Transverse colon (tissue), 4 donors: ENCODE data around the gene FAM111A. TPM values are rescaled to one million over a fixed set of nuclear protein-coding genes. Genes with fewer than 3 reads are reported as not detected.

Experiments used
- DNase-seq: peaks from one replicate; pipeline ENCODE4 v3.0.0-alpha.2; 2019
- H3K27ac ChIP-seq, 4 donors: fragments of 200-600 bp; sonication (generic); 2 replicates each; pipeline ENCODE4 v1.5.1; 2016 to 2018; ENCODE audit warnings: inconsistent platforms in 4 of 4
- H3K27me3 ChIP-seq: fragments of 200-600 bp; sonication (generic); 2 replicates; pipeline ENCODE4 v1.5.1; 2017; ENCODE audit warnings: inconsistent platforms
- H3K36me3 ChIP-seq, 4 donors: fragments of 200-600 bp; sonication (generic); 2 replicates each; pipeline ENCODE4 v1.5.1; 2017 to 2019; ENCODE audit warnings: inconsistent platforms in 4 of 4
- H3K4me1 ChIP-seq, 4 donors: fragments of 200-600 bp; sonication (generic); 2 replicates each; pipeline ENCODE4 v1.5.1; 2017 to 2020; ENCODE audit warnings: inconsistent platforms in 4 of 4
- H3K4me3 ChIP-seq, 4 donors: fragments of 200-600 bp; sonication (generic); 1 replicate in 1 of 4; 2 replicates in 3 of 4; pipeline versions ENCODE4 v1.5.1 to v1.6.1; 2017 to 2019; ENCODE audit warnings: inconsistent platforms in 4 of 4
- H3K9me3 ChIP-seq, 2 donors: fragments of 200-600 bp; sonication (generic); 2 replicates each; pipeline ENCODE4 v1.5.1; 2017 to 2019; ENCODE audit warnings: inconsistent platforms in 2 of 2
- EP300 ChIP-seq: sonication (generic); formaldehyde crosslinking; IDR thresholded peaks from one replicate; pipeline ENCODE4 v1.6.1; 2017; ENCODE audit warnings: antibody characterized with exemption, low read depth
- POLR2A ChIP-seq: fragments of 450-650 bp; IDR thresholded peaks from one replicate; pipeline ENCODE4 v1.6.1; 2016; ENCODE audit warnings: antibody characterized with exemption, mild to moderate bottlenecking, moderate library complexity
- POLR2AphosphoS5 ChIP-seq, 3 donors: sonication (generic); formaldehyde crosslinking; IDR thresholded peaks; one replicate each; pipeline ENCODE4 v1.6.1; 2016; ENCODE audit warnings: antibody characterized with exemption in 3 of 3
- WGBS, 2 donors: methylation state at CpG; one replicate each; pipeline ENCODE4 v1.1.5; 2018; ENCODE audit warnings: low coverage in 1 of 2; 5-methylcytosine and 5-hydroxymethylcytosine counted together
- in situ Hi-C, 4 donors: fragments of 200-750 bp; cut with MboI; loops; one replicate each; pipeline versions ENCODE4 v1.15.0 to v1.15.1; 2017; ENCODE audit warnings: low sequenced_read_pairs in 3 of 4, low pct_ligation_motif_present in 1 of 4, low pct_unique_long_range_greater_than_20kb in 1 of 4
- intact Hi-C: fragments of 100-400 bp; cut with DNase I; formaldehyde crosslinking; loops from one replicate; pipeline ENCODE4 v1.15.1; 2023; ENCODE audit warnings: low total_unique reads
- total RNA-seq, 4 donors: library from RNA; depleted of rRNA; stranded (reverse); fragments of >200 nt; gene quantifications; one replicate each; pipeline ENCODE4 v1.1.0, GENCODE V29; 2016
- TF ChIP-seq, protein P1 (sequence below), 5 experiments: fragments of 200-600 bp in 3 of 5; fragments of 450-650 bp in 2 of 5; sonication (generic) in 3 of 5; IDR thresholded peaks; 1 replicate in 2 of 5; 2 replicates in 3 of 5; pipeline ENCODE4 v1.5.1; 2016 to 2017; ENCODE audit warnings: antibody characterized with exemption in 5 of 5, inconsistent platforms in 3 of 5, mild to moderate bottlenecking in 2 of 5, moderate library complexity in 1 of 5

Gene FAM111A
- total RNA-seq, 4 donors from 2014 or later: 17.6 to 62.1 (median 26.2) TPM

DNA sequence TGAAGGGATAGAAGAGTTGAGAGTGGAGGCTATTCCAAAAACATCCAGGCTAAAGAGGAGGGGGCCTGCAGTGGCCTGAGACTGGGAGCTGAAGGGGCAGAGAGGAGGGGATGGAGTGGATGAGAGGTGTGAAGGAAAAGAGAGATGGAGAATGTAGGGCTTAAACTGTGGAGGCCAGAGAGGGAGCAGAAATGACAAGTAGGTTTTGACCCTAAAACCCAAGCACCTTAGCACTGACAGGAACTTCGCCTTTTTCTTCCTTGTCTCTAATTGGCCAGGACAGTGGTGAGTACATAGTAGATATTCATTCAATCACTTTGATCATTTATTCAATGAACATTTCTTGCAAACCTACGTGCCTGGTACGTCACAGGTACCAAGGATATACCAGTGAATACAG, 28.3 kb upstream of the FAM111A start:
- no peaks in the 10 kb centered on the region for H3K27me3 ChIP-seq
- no peak overlapping the region for H3K27ac ChIP-seq
- WGBS, 2 donors: 94 to 96% methylated on average over 3 of the region's 3 CpGs
- H3K36me3 ChIP-seq: peaks cover 0 to 4% (median 0%) of the 10 kb centered on the region in 4 donors
- H3K4me1 ChIP-seq: no peaks in the 10 kb centered on the region
- intact Hi-C loops (no loop called here), in situ Hi-C loops (no loop called here)
- TF ChIP-seq EP300 (no peak), POLR2AphosphoS5 (IDR thresholded peaks at IDR 0.05) (no peak), POLR2A (no peak)
- TF ChIP-seq, protein P1, sequence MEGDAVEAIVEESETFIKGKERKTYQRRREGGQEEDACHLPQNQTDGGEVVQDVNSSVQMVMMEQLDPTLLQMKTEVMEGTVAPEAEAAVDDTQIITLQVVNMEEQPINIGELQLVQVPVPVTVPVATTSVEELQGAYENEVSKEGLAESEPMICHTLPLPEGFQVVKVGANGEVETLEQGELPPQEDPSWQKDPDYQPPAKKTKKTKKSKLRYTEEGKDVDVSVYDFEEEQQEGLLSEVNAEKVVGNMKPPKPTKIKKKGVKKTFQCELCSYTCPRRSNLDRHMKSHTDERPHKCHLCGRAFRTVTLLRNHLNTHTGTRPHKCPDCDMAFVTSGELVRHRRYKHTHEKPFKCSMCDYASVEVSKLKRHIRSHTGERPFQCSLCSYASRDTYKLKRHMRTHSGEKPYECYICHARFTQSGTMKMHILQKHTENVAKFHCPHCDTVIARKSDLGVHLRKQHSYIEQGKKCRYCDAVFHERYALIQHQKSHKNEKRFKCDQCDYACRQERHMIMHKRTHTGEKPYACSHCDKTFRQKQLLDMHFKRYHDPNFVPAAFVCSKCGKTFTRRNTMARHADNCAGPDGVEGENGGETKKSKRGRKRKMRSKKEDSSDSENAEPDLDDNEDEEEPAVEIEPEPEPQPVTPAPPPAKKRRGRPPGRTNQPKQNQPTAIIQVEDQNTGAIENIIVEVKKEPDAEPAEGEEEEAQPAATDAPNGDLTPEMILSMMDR (IDR thresholded peaks at IDR 0.05): no peak
- no peak for DNase-seq
- peaks cover 15 to 23% of the 10 kb centered on the region in 2 donors for H3K9me3 ChIP-seq
- no peak overlapping the region for H3K4me3 ChIP-seq

DNA sequence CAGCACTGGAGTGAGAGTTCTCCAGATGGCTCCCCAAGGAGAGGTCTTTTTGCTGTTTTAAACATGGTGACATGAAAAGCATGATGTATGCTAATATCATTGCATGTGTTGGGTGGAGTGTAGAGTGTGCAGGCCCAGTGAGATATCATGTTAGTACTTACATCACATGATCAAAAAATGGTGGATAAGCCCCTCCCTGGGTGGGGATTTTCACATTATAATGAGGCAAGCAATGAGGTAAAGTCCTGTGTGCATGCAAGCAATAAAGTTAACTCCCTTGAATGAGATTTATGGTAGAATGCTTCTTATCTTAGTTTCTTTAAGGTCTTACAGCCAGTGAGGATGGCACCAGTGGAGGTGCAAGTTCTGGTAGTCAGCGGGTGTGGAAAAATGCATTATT, 27.1 kb upstream of the FAM111A start:
- no peaks in the 10 kb centered on the region for H3K27me3 ChIP-seq
- no peak overlapping the region for H3K4me3 ChIP-seq
- DNase-seq: no peak
- intact Hi-C loops (no loop called here), in situ Hi-C loops (no loop called here)
- no peak for TF ChIP-seq POLR2AphosphoS5 (IDR thresholded peaks at IDR 0.05)
- TF ChIP-seq, protein P1 (IDR thresholded peaks at IDR 0.05): no peak
- TF ChIP-seq EP300: no peak
- TF ChIP-seq POLR2A: no peak
- no peaks in the 10 kb centered on the region for H3K4me1 ChIP-seq
- 90 to 100% methylated on average over 1 of the region's 1 CpG for WGBS, 2 donors
- peaks cover 15 to 23% of the 10 kb centered on the region in 2 donors for H3K9me3 ChIP-seq
- H3K36me3 ChIP-seq: peaks cover 0 to 4% (median 0%) of the 10 kb centered on the region in 4 donors
- no peak overlapping the region for H3K27ac ChIP-seq

DNA sequence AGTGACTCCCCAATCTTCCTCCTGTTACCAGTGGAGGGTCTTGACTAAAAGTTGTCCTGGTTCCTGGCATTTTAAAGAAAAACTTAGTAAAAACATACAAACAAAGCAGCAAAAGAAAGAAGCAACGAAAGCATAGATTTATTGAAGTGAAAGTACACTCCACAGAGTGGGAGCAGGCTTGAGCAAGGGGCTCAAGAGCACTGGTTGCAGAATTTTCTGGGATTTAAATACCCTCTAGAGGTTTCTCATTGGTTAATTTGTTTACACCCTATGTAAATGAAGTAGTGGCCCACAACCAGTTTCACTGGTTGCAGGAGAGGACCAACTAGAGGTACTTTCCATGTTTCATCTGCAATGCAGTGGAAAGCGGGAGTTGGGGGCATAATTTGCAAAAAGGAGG, 24.9 kb upstream of the FAM111A start:
- no peaks in the 10 kb centered on the region for H3K4me1 ChIP-seq
- H3K36me3 ChIP-seq: peaks cover 0 to 4% (median 0%) of the 10 kb centered on the region in 4 donors
- WGBS, 2 donors: 98 to 100% methylated on average over 2 of the region's 2 CpGs
- H3K4me3 ChIP-seq: no peak overlapping the region
- TF ChIP-seq, protein P1 (IDR thresholded peaks at IDR 0.05): no peak
- TF ChIP-seq POLR2A (no peak), POLR2AphosphoS5 (IDR thresholded peaks at IDR 0.05) (no peak), EP300 (no peak)
- DNase-seq: no peak
- peaks cover 15 to 23% of the 10 kb centered on the region in 2 donors for H3K9me3 ChIP-seq
- in situ Hi-C loops: no loop called here
- no peaks in the 10 kb centered on the region for H3K27me3 ChIP-seq
- intact Hi-C loops: no loop called here
- H3K27ac ChIP-seq: no peak overlapping the region

DNA sequence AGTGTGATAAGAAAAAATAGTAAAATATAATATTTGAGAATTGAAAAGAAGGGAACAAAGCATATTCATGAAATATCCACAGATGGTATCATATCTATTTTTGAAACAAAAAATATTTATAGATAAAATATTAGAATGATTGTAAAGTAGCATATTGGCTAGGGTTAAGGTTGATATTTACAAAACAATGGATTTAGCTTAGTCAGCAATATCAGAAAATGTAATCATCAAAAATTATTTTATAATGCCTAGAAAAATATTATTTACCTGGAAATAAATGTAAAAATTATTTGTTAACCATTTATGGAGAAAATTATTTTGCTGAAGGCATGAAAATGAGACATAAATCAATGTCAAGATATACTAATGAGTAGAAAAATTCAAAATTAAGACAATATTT, 22.8 kb upstream of the FAM111A start:
- H3K9me3 ChIP-seq: peaks cover 15 to 23% of the 10 kb centered on the region in 2 donors
- intact Hi-C loops: no loop called here
- no peaks in the 10 kb centered on the region for H3K27me3 ChIP-seq
- no peak overlapping the region for H3K4me3 ChIP-seq
- H3K27ac ChIP-seq: no peak overlapping the region
- in situ Hi-C loops: no loop called here
- H3K36me3 ChIP-seq: peaks cover 0 to 4% (median 0%) of the 10 kb centered on the region in 4 donors
- no peaks in the 10 kb centered on the region for H3K4me1 ChIP-seq
- TF ChIP-seq POLR2A: no peak
- TF ChIP-seq POLR2AphosphoS5 (IDR thresholded peaks at IDR 0.05): no peak
- no peak for TF ChIP-seq EP300
- TF ChIP-seq, protein P1 (IDR thresholded peaks at IDR 0.05): no peak
- DNase-seq: no peak
